GM23338 (cell line): ENCODE results near the gene CSNK1E. TPM values are rescaled to one million over a fixed set of nuclear protein-coding genes. Genes with fewer than 3 reads are reported as not detected.
A peak's percentile ranks its signal among the peaks of the same experiment; 100 is the strongest.

Source experiments
- ATAC-seq: fragments of 200-7000 bp; cut with Tn5 transposase; 3 replicates; pipeline ENCODE4 v1.9.1; 2020
- DNase-seq: peaks from one replicate; pipeline ENCODE4 v3.0.0-alpha.2; 2015; ENCODE audit warnings: low spot score
- H2AFZ ChIP-seq: fragments of 200-600 bp; sonication (generic); 2 replicates; pipeline ENCODE4 v1.8.0; 2016; ENCODE audit warnings: antibody characterized with exemption, mild to moderate bottlenecking, moderate library complexity
- H3F3A ChIP-seq: fragments of 200-600 bp; sonication (generic); replicated peaks from 2 replicates; pipeline ENCODE4 v1.8.0; 2017; ENCODE audit warnings: antibody characterized with exemption, mixed run types, low read depth
- H3K27ac ChIP-seq: fragments of 200-600 bp; sonication (generic); 2 replicates; pipeline ENCODE4 v1.6.1; 2016; ENCODE audit warnings: low read depth
- H3K27me3 ChIP-seq: fragments of 200-600 bp; sonication (generic); 2 replicates; pipeline ENCODE4 v1.8.0; 2016; ENCODE audit warnings: mild to moderate bottlenecking, mixed run types, moderate library complexity; ENCODE audit not compliant: insufficient read depth
- H3K36me3 ChIP-seq: fragments of 200-600 bp; sonication (generic); 2 replicates; pipeline ENCODE4 v1.8.0; 2016; ENCODE audit warnings: mild to moderate bottlenecking; ENCODE audit not compliant: insufficient read depth
- H3K4me1 ChIP-seq: fragments of 200-600 bp; sonication (generic); 2 replicates; pipeline ENCODE4 v1.8.0; 2016; ENCODE audit warnings: mild to moderate bottlenecking, moderate library complexity; ENCODE audit not compliant: insufficient read depth
- H3K4me2 ChIP-seq: fragments of 200-600 bp; sonication (generic); 2 replicates; pipeline ENCODE4 v1.7.1; 2017; ENCODE audit warnings: mixed run types
- H3K4me3 ChIP-seq: fragments of 200-600 bp; sonication (generic); 2 replicates; pipeline ENCODE4 v1.6.1; 2016; ENCODE audit warnings: mixed run types
- H3K79me2 ChIP-seq: fragments of 200-600 bp; sonication (generic); replicated peaks from 2 replicates; pipeline ENCODE4 v1.8.0; 2017; ENCODE audit warnings: mild to moderate bottlenecking; ENCODE audit not compliant: insufficient read depth
- H3K9me2 ChIP-seq: fragments of 200-600 bp; sonication (generic); 2 replicates; pipeline ENCODE4 v1.8.0; 2017; ENCODE audit not compliant: insufficient read depth
- H4K20me1 ChIP-seq: fragments of 200-600 bp; sonication (generic); replicated peaks from 2 replicates; pipeline ENCODE4 v1.8.0; 2017; ENCODE audit warnings: mild to moderate bottlenecking; ENCODE audit not compliant: insufficient read depth
- H3K27ac Mint-ChIP-seq: 2 replicates; pipeline ENCODE4 v1.8.0; 2020; ENCODE audit warnings: inconsistent platforms, mild to moderate bottlenecking, moderate library complexity, mixed read lengths
- H3K27me3 Mint-ChIP-seq: 3 replicates; pipeline ENCODE4 v1.8.0; 2022; ENCODE audit warnings: low read depth, mild to moderate bottlenecking, moderate library complexity, mixed read lengths, inconsistent platforms; ENCODE audit not compliant: insufficient read depth, poor library complexity
- H3K36me3 Mint-ChIP-seq: 3 replicates; pipeline ENCODE4 v1.8.0; 2021; ENCODE audit warnings: low read depth, mild to moderate bottlenecking, inconsistent platforms, moderate library complexity, mixed read lengths
- H3K4me1 Mint-ChIP-seq: 3 replicates; pipeline ENCODE4 v1.8.0; 2020; ENCODE audit warnings: mild to moderate bottlenecking, inconsistent platforms, mixed read lengths
- H3K4me3 Mint-ChIP-seq: 3 replicates; pipeline ENCODE4 v1.8.0; 2021; ENCODE audit warnings: moderate library complexity, mild to moderate bottlenecking, inconsistent platforms, mixed read lengths
- H3K9me3 Mint-ChIP-seq: 3 replicates; pipeline ENCODE4 v1.8.0; 2020; ENCODE audit warnings: moderate library complexity, mild to moderate bottlenecking, inconsistent platforms, mixed read lengths
- EZH2 ChIP-seq: fragments of 200-600 bp; sonication (generic); IDR thresholded peaks from one replicate; pipeline ENCODE4 v1.8.0; 2017; ENCODE audit warnings: antibody characterized with exemption, mild to moderate bottlenecking, low read depth; ENCODE audit not compliant: unreplicated experiment
- POLR2AphosphoS5 ChIP-seq: IDR thresholded peaks from 2 replicates; pipeline ENCODE4 v1.6.1; 2016; ENCODE audit warnings: antibody characterized with exemption, low read depth
- REST ChIP-seq: IDR thresholded peaks from one replicate; pipeline ENCODE4 v1.6.1; 2018; ENCODE audit warnings: antibody characterized with exemption; ENCODE audit not compliant: unreplicated experiment
- STAT1 ChIP-seq: IDR thresholded peaks from one replicate; pipeline ENCODE4 v1.6.1; 2016; ENCODE audit warnings: antibody characterized with exemption; ENCODE audit not compliant: unreplicated experiment
- ZNF331 ChIP-seq: fragments of 250-450 bp; sonication (Bioruptor Pico); IDR thresholded peaks from 2 replicates; pipeline ENCODE4 v1.5.0; 2020; ENCODE audit warnings: low read depth, mild to moderate bottlenecking, moderate library complexity
- polyA plus RNA-seq: library from polyadenylated mRNA; unstranded; fragments of >200 nt; fragmentation: Nextera tagmentation; extraction: Ambion mirVana; gene quantifications from 2 replicates; pipeline ENCODE4 v1.2.1, GENCODE V29; 2016
- total RNA-seq: library from RNA; depleted of rRNA; stranded (reverse); fragments of >200 nt; shearing (Covaris generic); gene quantifications from 2 replicates; pipeline ENCODE4 v1.2.3, GENCODE V29; 2014
- TF ChIP-seq, protein P1 (sequence below): fragments of 250-450 bp; sonication (Bioruptor Pico); IDR thresholded peaks from 2 replicates; pipeline ENCODE4 v1.5.0; 2020; ENCODE audit warnings: mild to moderate bottlenecking, moderate library complexity

The CSNK1E gene
- total and polyA plus RNA-seq, 2 experiments from 2014 or later = 180 to 259 TPM

- no peak for DNase-seq
- peaks cover 54% of the 10 kb centered on the region for H3K36me3 ChIP-seq
- H3K9me3 Mint-ChIP-seq = no peaks in the 10 kb centered on the region
- no peaks in the 10 kb centered on the region for H3K27me3 ChIP-seq
- peaks cover 10% of the 10 kb centered on the region for H3K4me1 Mint-ChIP-seq
- no peak overlapping the region for H3K4me3 Mint-ChIP-seq
- no peak overlapping the region for H2AFZ ChIP-seq
- no peak for ATAC-seq
- 0 out of 2 replicates have a peak overlapping the region, but pooled peaks have one; percentile 6 for H3K27ac ChIP-seq
- TF ChIP-seq STAT1 (no peak), POLR2AphosphoS5 (no peak), ZNF331 (no peak), REST (no peak), EZH2 (no peak)
- peaks cover 67% of the 10 kb centered on the region for H4K20me1 ChIP-seq
- H3K9me2 ChIP-seq = no peaks in the 10 kb centered on the region
- H3F3A ChIP-seq = peaks cover 43% of the 10 kb centered on the region
- peaks cover 57% of the 10 kb centered on the region for H3K79me2 ChIP-seq
- 0 out of 2 replicates have a peak overlapping the region, but pooled peaks have one; percentile 71 for H3K27ac Mint-ChIP-seq
- no peak overlapping the region for H3K4me3 ChIP-seq
- H3K4me2 ChIP-seq = no peak overlapping the region
- peaks cover 93% of the 10 kb centered on the region for H3K36me3 Mint-ChIP-seq
- peaks cover 9% of the 10 kb centered on the region for H3K4me1 ChIP-seq
- H3K27me3 Mint-ChIP-seq = peaks cover 12% of the 10 kb centered on the region
Measured at GRCh38 chr22:38300197-38300945, 16.9 kb downstream of the CSNK1E start.

DNA sequence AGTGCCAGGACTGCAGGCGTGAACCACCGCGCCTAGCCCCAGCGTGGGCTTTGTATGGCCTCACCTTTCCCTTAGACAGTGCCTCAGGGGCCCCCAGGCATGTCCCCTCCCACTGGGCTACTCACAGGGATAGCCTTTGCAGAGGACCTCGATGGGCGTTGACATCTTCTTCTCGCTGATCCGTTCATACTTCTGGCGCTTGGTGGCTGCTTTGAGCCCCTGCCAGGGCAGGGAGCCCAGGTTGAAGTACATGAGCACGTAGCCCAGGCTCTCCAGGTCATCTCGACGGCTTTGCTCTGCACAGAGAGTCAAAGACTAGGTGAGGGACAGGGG, 17.5 kb downstream of the CSNK1E start:
- Histone ChIP-seq H2AFZ (no peak overlapping the region), H3K36me3 (peaks cover 54% of the 10 kb centered on the region), H4K20me1 (peaks cover 67% of the 10 kb centered on the region), H3K27me3 (no peaks in the 10 kb centered on the region), H3K9me2 (no peaks in the 10 kb centered on the region), H3K79me2 (peaks cover 51% of the 10 kb centered on the region), H3K4me1 (0 out of 2 replicates have a peak, but pooled peaks cover 2% of the 10 kb centered on the region), H3K4me3 (no peak overlapping the region), H3K27ac (0 out of 2 replicates have a peak overlapping the region, but pooled peaks have one; percentile 6), H3F3A (peaks cover 47% of the 10 kb centered on the region), H3K4me2 (no peak overlapping the region)
- no peak for DNase-seq
- no peak for ATAC-seq
- H3K4me3 Mint-ChIP-seq = no peak overlapping the region
- peaks cover 97% of the 10 kb centered on the region for H3K36me3 Mint-ChIP-seq
- H3K4me1 Mint-ChIP-seq = peaks cover 9% of the 10 kb centered on the region
- no peaks in the 10 kb centered on the region for H3K9me3 Mint-ChIP-seq
- H3K27ac Mint-ChIP-seq = no peak overlapping the region
- peaks cover 11% of the 10 kb centered on the region for H3K27me3 Mint-ChIP-seq
- TF ChIP-seq REST (no peak), ZNF331 (no peak), POLR2AphosphoS5 (no peak; the same call in 1 of the 2 replicates), EZH2 (no peak)
- TF ChIP-seq, protein P1, sequence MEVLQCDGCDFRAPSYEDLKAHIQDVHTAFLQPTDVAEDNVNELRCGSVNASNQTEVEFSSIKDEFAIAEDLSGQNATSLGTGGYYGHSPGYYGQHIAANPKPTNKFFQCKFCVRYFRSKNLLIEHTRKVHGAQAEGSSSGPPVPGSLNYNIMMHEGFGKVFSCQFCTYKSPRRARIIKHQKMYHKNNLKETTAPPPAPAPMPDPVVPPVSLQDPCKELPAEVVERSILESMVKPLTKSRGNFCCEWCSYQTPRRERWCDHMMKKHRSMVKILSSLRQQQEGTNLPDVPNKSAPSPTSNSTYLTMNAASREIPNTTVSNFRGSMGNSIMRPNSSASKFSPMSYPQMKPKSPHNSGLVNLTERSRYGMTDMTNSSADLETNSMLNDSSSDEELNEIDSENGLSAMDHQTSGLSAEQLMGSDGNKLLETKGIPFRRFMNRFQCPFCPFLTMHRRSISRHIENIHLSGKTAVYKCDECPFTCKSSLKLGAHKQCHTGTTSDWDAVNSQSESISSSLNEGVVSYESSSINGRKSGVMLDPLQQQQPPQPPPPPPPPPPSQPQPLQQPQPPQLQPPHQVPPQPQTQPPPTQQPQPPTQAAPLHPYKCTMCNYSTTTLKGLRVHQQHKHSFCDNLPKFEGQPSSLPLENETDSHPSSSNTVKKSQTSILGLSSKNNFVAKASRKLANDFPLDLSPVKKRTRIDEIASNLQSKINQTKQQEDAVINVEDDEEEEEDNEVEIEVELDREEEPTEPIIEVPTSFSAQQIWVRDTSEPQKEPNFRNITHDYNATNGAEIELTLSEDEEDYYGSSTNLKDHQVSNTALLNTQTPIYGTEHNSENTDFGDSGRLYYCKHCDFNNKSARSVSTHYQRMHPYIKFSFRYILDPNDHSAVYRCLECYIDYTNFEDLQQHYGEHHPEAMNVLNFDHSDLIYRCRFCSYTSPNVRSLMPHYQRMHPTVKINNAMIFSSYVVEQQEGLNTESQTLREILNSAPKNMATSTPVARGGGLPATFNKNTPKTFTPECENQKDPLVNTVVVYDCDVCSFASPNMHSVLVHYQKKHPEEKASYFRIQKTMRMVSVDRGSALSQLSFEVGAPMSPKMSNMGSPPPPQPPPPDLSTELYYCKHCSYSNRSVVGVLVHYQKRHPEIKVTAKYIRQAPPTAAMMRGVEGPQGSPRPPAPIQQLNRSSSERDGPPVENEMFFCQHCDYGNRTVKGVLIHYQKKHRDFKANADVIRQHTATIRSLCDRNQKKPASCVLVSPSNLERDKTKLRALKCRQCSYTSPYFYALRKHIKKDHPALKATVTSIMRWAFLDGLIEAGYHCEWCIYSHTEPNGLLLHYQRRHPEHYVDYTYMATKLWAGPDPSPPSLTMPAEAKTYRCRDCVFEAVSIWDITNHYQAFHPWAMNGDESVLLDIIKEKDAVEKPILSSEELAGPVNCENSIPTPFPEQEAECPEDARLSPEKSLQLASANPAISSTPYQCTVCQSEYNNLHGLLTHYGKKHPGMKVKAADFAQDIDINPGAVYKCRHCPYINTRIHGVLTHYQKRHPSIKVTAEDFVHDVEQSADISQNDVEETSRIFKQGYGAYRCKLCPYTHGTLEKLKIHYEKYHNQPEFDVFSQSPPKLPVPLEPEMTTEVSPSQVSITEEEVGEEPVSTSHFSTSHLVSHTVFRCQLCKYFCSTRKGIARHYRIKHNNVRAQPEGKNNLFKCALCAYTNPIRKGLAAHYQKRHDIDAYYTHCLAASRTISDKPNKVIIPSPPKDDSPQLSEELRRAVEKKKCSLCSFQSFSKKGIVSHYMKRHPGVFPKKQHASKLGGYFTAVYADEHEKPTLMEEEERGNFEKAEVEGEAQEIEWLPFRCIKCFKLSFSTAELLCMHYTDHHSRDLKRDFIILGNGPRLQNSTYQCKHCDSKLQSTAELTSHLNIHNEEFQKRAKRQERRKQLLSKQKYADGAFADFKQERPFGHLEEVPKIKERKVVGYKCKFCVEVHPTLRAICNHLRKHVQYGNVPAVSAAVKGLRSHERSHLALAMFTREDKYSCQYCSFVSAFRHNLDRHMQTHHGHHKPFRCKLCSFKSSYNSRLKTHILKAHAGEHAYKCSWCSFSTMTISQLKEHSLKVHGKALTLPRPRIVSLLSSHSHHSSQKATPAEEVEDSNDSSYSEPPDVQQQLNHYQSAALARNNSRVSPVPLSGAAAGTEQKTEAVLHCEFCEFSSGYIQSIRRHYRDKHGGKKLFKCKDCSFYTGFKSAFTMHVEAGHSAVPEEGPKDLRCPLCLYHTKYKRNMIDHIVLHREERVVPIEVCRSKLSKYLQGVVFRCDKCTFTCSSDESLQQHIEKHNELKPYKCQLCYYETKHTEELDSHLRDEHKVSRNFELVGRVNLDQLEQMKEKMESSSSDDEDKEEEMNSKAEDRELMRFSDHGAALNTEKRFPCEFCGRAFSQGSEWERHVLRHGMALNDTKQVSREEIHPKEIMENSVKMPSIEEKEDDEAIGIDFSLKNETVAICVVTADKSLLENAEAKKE = no peak
